K562 (cell line): ENCODE data around the gene MMRN2. TPM values are rescaled to one million over a fixed set of nuclear protein-coding genes. Genes with fewer than 3 reads are reported as not detected.

Experiments
- CHD2 ChIP-seq: IDR thresholded peaks from 2 replicates; pipeline ENCODE4 v1.6.1; 2011; ENCODE audit warnings: low read depth, low read length
- CREB1 ChIP-seq, 2 experiments: sonication (generic) in 1 of 2; formaldehyde crosslinking in 1 of 2; IDR thresholded peaks; 2 replicates each; pipeline versions ENCODE4 v1.6.1 to v1.8.0; 2012 to 2022; ENCODE audit warnings: inconsistent platforms in 1 of 2, mild to moderate bottlenecking in 1 of 2, missing genetic modification reagents in 1 of 2, moderate library complexity in 1 of 2
- CREM ChIP-seq: IDR thresholded peaks from 2 replicates; pipeline ENCODE4 v1.6.1; 2014; ENCODE audit warnings: antibody characterized with exemption, low read depth
- CSDE1 ChIP-seq, 2 experiments: fragments of 450-650 bp; IDR thresholded peaks; 2 replicates each; pipeline ENCODE4 v1.6.1; 2016; ENCODE audit warnings: mild to moderate bottlenecking in 1 of 2
- CTBP1 ChIP-seq: fragments of 450-650 bp; IDR thresholded peaks from 2 replicates; pipeline ENCODE4 v1.6.1; 2016; ENCODE audit warnings: borderline replicate concordance
- DPF2 ChIP-seq: fragments of 450-650 bp; IDR thresholded peaks from 2 replicates; pipeline ENCODE4 v1.6.1; 2016
- EWSR1 ChIP-seq: fragments of 450-650 bp; IDR thresholded peaks from 2 replicates; pipeline ENCODE4 v1.6.1; 2018; ENCODE audit warnings: borderline replicate concordance, mild to moderate bottlenecking, low read depth, moderate library complexity; ENCODE audit not compliant: partially characterized antibody
- FOXJ3 ChIP-seq: sonication (generic); formaldehyde crosslinking; IDR thresholded peaks from 2 replicates; pipeline ENCODE4 v1.4.0; 2020; ENCODE audit warnings: mild to moderate bottlenecking, missing genetic modification reagents
- GATA2 ChIP-seq: sonication (generic); formaldehyde crosslinking; IDR thresholded peaks from 2 replicates; pipeline ENCODE4 v1.4.0; 2020; ENCODE audit warnings: mild to moderate bottlenecking, missing genetic modification reagents
- KLF1 ChIP-seq: fragments of 450-650 bp; IDR thresholded peaks from 2 replicates; pipeline ENCODE4 v1.6.1; 2016; ENCODE audit warnings: missing genetic modification characterization, missing compliant biosample characterization
- MCM7 ChIP-seq, 2 experiments: fragments of 450-650 bp; IDR thresholded peaks; 2 replicates each; pipeline ENCODE4 v1.6.1; 2016 to 2018
- MYC ChIP-seq, 2 experiments: fragments of 250-450 bp in 1 of 2; sonication (Bioruptor Pico) in 1 of 2; IDR thresholded peaks; 2 replicates each; pipeline versions ENCODE4 v1.5.1 to v1.6.1; 2012 to 2021; ENCODE audit warnings: low read depth in 2 of 2, borderline replicate concordance in 1 of 2, improper control_type of control experiment in 1 of 2, low read length in 1 of 2, mild to moderate bottlenecking in 1 of 2, moderate library complexity in 1 of 2
- POLR2B ChIP-seq: fragments of 450-650 bp; IDR thresholded peaks from 2 replicates; pipeline ENCODE4 v1.6.1; 2018; ENCODE audit warnings: low read depth; ENCODE audit not compliant: partially characterized antibody
- PTTG1 ChIP-seq: fragments of 450-650 bp; IDR thresholded peaks from 2 replicates; pipeline ENCODE4 v1.6.1; 2016; ENCODE audit warnings: low read depth, mild to moderate bottlenecking, missing genetic modification characterization, missing compliant biosample characterization
- SIN3A ChIP-seq, 2 experiments: fragments of 150-350 bp in 1 of 2; IDR thresholded peaks; 2 replicates each; pipeline ENCODE4 v1.6.1; 2011 to 2016; ENCODE audit warnings: borderline replicate concordance in 2 of 2, low read depth in 2 of 2, low read length in 2 of 2, mild to moderate bottlenecking in 2 of 2, moderate library complexity in 2 of 2; ENCODE audit not compliant: control insufficient read depth in 1 of 2
- TCFL5 ChIP-seq: fragments of 250-450 bp; sonication (Bioruptor Pico); conservative IDR thresholded peaks from 2 replicates; pipeline ENCODE4 v1.6.1; 2021; ENCODE audit warnings: mild to moderate bottlenecking, moderate library complexity, matching md5 sums
- YY1 ChIP-seq, 3 experiments: IDR thresholded peaks; 2 replicates each; pipeline ENCODE4 v1.6.1; 2011; ENCODE audit warnings: low read length in 2 of 3, mild to moderate bottlenecking in 2 of 3, moderate library complexity in 2 of 3, borderline replicate concordance in 1 of 3, control low read depth in 1 of 3, low read depth in 1 of 3; ENCODE audit not compliant: insufficient read depth in 3 of 3, insufficient replicate concordance in 2 of 3, control insufficient read depth in 1 of 3, insufficient read length in 1 of 3; ENCODE audit errors: extremely low read depth in 1 of 3
- ZNF232 ChIP-seq: sonication (generic); formaldehyde crosslinking; IDR thresholded peaks from 2 replicates; pipeline ENCODE4 v1.8.0; 2022; ENCODE audit warnings: mild to moderate bottlenecking, missing genetic modification reagents
- ZNF316 ChIP-seq: fragments of 450-650 bp; IDR thresholded peaks from 2 replicates; pipeline ENCODE4 v1.6.1; 2016
- ZNF354B ChIP-seq: fragments of 250-450 bp; sonication (Bioruptor Pico); IDR thresholded peaks from 2 replicates; pipeline ENCODE4 v1.4.0; 2020
- ZNF785 ChIP-seq: fragments of 250-450 bp; sonication (Bioruptor Pico); IDR thresholded peaks from 2 replicates; pipeline ENCODE4 v1.4.0; 2020; ENCODE audit warnings: mild to moderate bottlenecking
- polyA plus RNA-seq, 8 experiments: library from polyadenylated mRNA; depleted of rRNA in 4 of 8; stranded (reverse) in 5 of 8; unstranded in 3 of 8; fragments of >200 nt; fragmentation: Nextera tagmentation in 2 of 8; fragmentation: Illumina TruSeq in 1 of 8; extraction: Ambion mirVana in 2 of 8; extraction: Trizol in 1 of 8; gene quantifications; 2 replicates each; pipeline versions ENCODE4 v1.2.1 to v1.2.3, GENCODE V29; 2011 to 2014; ENCODE audit warnings: inconsistent platforms in 1 of 8, missing spikeins in 1 of 8
- total RNA-seq, 7 experiments: library from RNA; depleted of rRNA in 6 of 7; stranded (reverse); fragments of >200 nt in 6 of 7; fragmentation: Illumina TruSeq in 2 of 7; extraction: Trizol in 2 of 7; gene quantifications; 2 replicates each; pipeline versions ENCODE4 v1.2.1 to v1.2.3, GENCODE V29; 2011 to 2021; ENCODE audit warnings: low replicate concordance in 1 of 7
- TF ChIP-seq, protein P1 (sequence below): fragments of 250-450 bp; sonication (Bioruptor Pico); IDR thresholded peaks from 2 replicates; pipeline ENCODE4 v1.8.0; 2022; ENCODE audit warnings: inconsistent platforms
- TF ChIP-seq, protein P2 (sequence below): fragments of 450-650 bp; formaldehyde crosslinking; IDR thresholded peaks from 2 replicates; pipeline ENCODE4 v1.4.0; 2020; ENCODE audit warnings: mild to moderate bottlenecking, moderate library complexity
- TF ChIP-seq, protein P3 (sequence below): sonication (generic); formaldehyde crosslinking; IDR thresholded peaks from 2 replicates; pipeline ENCODE4 v1.8.0; 2022; ENCODE audit warnings: mild to moderate bottlenecking, low read depth, missing genetic modification reagents

The MMRN2 gene
- total and polyA plus RNA-seq, 9 of the 15 experiments (the other 6 are each of a cell fraction or from before 2014, with no cell fraction given) = 0.07 to 2.0 (median 1.2) TPM

DNA sequence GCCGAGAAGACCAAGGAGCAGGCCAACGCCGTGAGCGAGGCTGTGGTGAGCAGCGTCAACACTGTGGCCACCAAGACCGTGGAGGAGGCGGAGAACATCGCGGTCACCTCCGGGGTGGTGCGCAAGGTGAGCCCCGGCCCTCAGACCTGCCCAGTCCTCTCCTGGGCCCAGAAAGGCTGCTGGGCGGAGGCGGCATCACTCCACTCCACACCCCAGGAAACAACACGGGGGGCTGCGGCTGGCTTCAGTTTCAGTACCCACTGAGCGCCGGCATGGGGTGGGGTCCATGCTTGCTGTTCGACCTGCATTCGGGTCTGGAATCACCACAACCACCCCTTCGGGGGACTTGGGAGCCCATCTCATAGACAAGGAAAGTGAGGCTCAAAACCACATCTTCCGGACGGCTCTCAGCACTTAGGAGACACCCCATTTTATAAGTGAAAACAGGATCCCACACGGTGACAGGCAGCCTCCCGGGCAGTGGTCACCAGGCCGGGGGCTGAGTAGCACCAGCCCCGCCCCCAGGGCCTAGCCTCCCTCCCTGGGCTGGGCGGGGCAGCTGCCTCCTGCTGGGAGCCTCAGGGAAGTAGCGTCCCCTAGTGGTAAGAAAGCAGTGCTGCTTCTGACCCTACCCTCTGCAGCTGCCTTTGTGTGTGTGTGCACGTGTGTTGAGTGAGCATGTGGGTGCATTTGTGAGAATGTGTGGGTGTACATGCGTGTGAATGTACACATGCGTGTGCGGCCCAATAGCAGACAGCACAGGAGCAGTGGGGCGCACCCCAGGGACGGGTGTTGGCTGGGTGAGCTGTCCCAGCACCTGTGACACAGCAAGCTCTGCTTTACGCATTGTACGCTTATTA lies 2.8 kb upstream of the MMRN2 start (continued):
- TF ChIP-seq CTBP1 = peak; percentile 42
- TF ChIP-seq MYC (IDR thresholded peaks at IDR 0.05; ENCODE audit: low read depth, low read length) = peak; percentile 73
- TF ChIP-seq MYC (CRISPR knock-in tag; IDR thresholded peaks at IDR 0.05; ENCODE audit: borderline replicate concordance, low read depth) = no peak
- TF ChIP-seq, protein P1, sequence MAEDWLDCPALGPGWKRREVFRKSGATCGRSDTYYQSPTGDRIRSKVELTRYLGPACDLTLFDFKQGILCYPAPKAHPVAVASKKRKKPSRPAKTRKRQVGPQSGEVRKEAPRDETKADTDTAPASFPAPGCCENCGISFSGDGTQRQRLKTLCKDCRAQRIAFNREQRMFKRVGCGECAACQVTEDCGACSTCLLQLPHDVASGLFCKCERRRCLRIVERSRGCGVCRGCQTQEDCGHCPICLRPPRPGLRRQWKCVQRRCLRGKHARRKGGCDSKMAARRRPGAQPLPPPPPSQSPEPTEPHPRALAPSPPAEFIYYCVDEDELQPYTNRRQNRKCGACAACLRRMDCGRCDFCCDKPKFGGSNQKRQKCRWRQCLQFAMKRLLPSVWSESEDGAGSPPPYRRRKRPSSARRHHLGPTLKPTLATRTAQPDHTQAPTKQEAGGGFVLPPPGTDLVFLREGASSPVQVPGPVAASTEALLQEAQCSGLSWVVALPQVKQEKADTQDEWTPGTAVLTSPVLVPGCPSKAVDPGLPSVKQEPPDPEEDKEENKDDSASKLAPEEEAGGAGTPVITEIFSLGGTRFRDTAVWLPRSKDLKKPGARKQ (CRISPR knock-in tag) = no peak
- TF ChIP-seq ZNF785 (CRISPR knock-in tag) = no peak
- TF ChIP-seq FOXJ3 (CRISPR knock-in tag) = no peak
- TF ChIP-seq ZNF316 = no peak
- no peak for TF ChIP-seq ZNF232 (CRISPR knock-in tag)
- TF ChIP-seq SIN3A (IDR thresholded peaks at IDR 0.05; ENCODE audit: borderline replicate concordance in 2 of 2, control insufficient read depth in 1 of 2, low read depth in 2 of 2, low read length in 2 of 2) = peak in 1 of 2 experiments; percentile 47; a peak in 1 of 4 replicates
- TF ChIP-seq, protein P2, sequence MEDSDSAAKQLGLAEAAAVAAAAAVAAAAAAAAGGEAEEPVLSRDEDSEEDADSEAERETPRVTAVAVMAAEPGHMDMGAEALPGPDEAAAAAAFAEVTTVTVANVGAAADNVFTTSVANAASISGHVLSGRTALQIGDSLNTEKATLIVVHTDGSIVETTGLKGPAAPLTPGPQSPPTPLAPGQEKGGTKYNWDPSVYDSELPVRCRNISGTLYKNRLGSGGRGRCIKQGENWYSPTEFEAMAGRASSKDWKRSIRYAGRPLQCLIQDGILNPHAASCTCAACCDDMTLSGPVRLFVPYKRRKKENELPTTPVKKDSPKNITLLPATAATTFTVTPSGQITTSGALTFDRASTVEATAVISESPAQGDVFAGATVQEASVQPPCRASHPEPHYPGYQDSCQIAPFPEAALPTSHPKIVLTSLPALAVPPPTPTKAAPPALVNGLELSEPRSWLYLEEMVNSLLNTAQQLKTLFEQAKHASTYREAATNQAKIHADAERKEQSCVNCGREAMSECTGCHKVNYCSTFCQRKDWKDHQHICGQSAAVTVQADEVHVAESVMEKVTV = peak; percentile 80
- no peak for TF ChIP-seq PTTG1 (tag)
- no peak for TF ChIP-seq EWSR1
- TF ChIP-seq DPF2 = 0 out of 2 replicates have a peak, but pooled peaks have one; percentile 20
- TF ChIP-seq KLF1 (tag) = no peak
- TF ChIP-seq TCFL5 (CRISPR knock-in tag) = no peak
- no peak for TF ChIP-seq ZNF354B
- no peak for TF ChIP-seq MCM7 (IDR thresholded peaks at IDR 0.05)
- no peak for TF ChIP-seq CSDE1 (IDR thresholded peaks at IDR 0.05)
- peak in 2 of 3 experiments; percentile 5 to 36 for TF ChIP-seq YY1 (IDR thresholded peaks at IDR 0.05; ENCODE audit: borderline replicate concordance in 1 of 3, control insufficient read depth in 1 of 3, extremely low read depth in 1 of 3, insufficient read depth in 3 of 3, insufficient read length in 1 of 3, insufficient replicate concordance in 2 of 3, low read depth in 1 of 3, low read length in 2 of 3)
- no peak for TF ChIP-seq POLR2B
- TF ChIP-seq GATA2 (CRISPR knock-in tag) = no peak
- 0 out of 2 replicates have a peak, but pooled peaks have one; percentile 33 for TF ChIP-seq CREM
- TF ChIP-seq CREB1 (IDR thresholded peaks at IDR 0.05) = no peak
- peak; percentile 29; the same call in 1 of the 2 replicates for TF ChIP-seq CREB1 (CRISPR knock-in tag; IDR thresholded peaks at IDR 0.05)
- no peak for TF ChIP-seq CHD2
- TF ChIP-seq, protein P3, sequence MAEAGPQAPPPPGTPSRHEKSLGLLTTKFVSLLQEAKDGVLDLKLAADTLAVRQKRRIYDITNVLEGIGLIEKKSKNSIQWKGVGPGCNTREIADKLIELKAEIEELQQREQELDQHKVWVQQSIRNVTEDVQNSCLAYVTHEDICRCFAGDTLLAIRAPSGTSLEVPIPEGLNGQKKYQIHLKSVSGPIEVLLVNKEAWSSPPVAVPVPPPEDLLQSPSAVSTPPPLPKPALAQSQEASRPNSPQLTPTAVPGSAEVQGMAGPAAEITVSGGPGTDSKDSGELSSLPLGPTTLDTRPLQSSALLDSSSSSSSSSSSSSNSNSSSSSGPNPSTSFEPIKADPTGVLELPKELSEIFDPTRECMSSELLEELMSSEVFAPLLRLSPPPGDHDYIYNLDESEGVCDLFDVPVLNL = no peak
